PC-9 (cell line): ENCODE data around the gene PPM1N. TPM values are rescaled to one million over a fixed set of nuclear protein-coding genes. Genes with fewer than 3 reads are reported as not detected.
A peak's percentile ranks its signal among the peaks of the same experiment; 100 is the strongest.

Experiments
- BruUV-seq: library from RNA; stranded (reverse); fragments of 400-500 nt; replicated peaks from 2 replicates; lab custom pipeline; 2021; lab: Mats Ljungman, UMichigan
- CTCF ChIA-PET: fragments of 300-600 bp; sonication (Branson Sonifier 250); formaldehyde crosslinking; loops from one replicate; lab custom pipeline; 2022; ENCODE audit warnings: antibody characterized with exemption; lab: Charles Lee
- POLR2A ChIA-PET: fragments of 300-600 bp; sonication (Branson Sonifier 250); formaldehyde crosslinking; loops from one replicate; lab custom pipeline; 2022; ENCODE audit warnings: antibody characterized with exemption; ENCODE audit not compliant: unreplicated experiment; lab: Charles Lee
- DNase-seq, 2 experiments: peaks; one replicate each; pipeline versions ENCODE4 v3.0.0 to v3.0.0-alpha.2; 2015 to 2022; ENCODE audit warnings: mixed read lengths in 1 of 2
- H2AFZ ChIP-seq: fragments of 200-600 bp; sonication (generic); 2 replicates; pipeline ENCODE4 v1.8.1; 2017; ENCODE audit warnings: antibody characterized with exemption
- H3F3A ChIP-seq: fragments of 200-600 bp; sonication (generic); 2 replicates; pipeline ENCODE4 v1.8.1; 2017; ENCODE audit warnings: antibody characterized with exemption, mild to moderate bottlenecking, low read depth; ENCODE audit not compliant: insufficient read depth
- H3K27ac ChIP-seq: fragments of 200-600 bp; sonication (generic); 2 replicates; pipeline ENCODE4 v1.6.1; 2016; ENCODE audit warnings: mixed run types
- H3K27me3 ChIP-seq: fragments of 200-600 bp; sonication (generic); 2 replicates; pipeline ENCODE4 v1.6.1; 2016; ENCODE audit warnings: low read depth, mixed run types; ENCODE audit not compliant: insufficient read depth
- H3K36me3 ChIP-seq: fragments of 200-600 bp; sonication (generic); 2 replicates; pipeline ENCODE4 v1.6.1; 2016; ENCODE audit warnings: low read depth, mixed run types
- H3K4me1 ChIP-seq: fragments of 200-600 bp; sonication (generic); replicated peaks from 2 replicates; pipeline ENCODE4 v1.6.1; 2016; ENCODE audit warnings: mixed run types; ENCODE audit not compliant: insufficient read depth
- H3K4me2 ChIP-seq: fragments of 200-600 bp; sonication (generic); 2 replicates; pipeline ENCODE4 v1.6.1; 2017; ENCODE audit warnings: mixed run types
- H3K4me3 ChIP-seq: fragments of 200-600 bp; sonication (generic); 2 replicates; pipeline ENCODE4 v1.6.1; 2016; ENCODE audit warnings: mixed run types
- H3K79me2 ChIP-seq: fragments of 200-600 bp; sonication (generic); 2 replicates; pipeline ENCODE4 v1.6.1; 2017; ENCODE audit warnings: low read depth, mixed run types
- H3K9me2 ChIP-seq: fragments of 200-600 bp; sonication (generic); 2 replicates; pipeline ENCODE4 v1.8.1; 2017; ENCODE audit warnings: mild to moderate bottlenecking; ENCODE audit not compliant: insufficient read depth
- H3K9me3 ChIP-seq: fragments of 200-600 bp; sonication (generic); 2 replicates; pipeline ENCODE4 v1.8.1; 2016; ENCODE audit warnings: low read depth; ENCODE audit not compliant: insufficient read depth
- H4K20me1 ChIP-seq: fragments of 200-600 bp; sonication (generic); 2 replicates; pipeline ENCODE4 v1.8.1; 2017; ENCODE audit not compliant: insufficient read depth
- CTCF ChIP-seq: fragments of 200-600 bp; sonication (generic); conservative IDR thresholded peaks from 2 replicates; pipeline ENCODE4 v1.6.1; 2017; ENCODE audit warnings: mixed run types, antibody characterized with exemption, mild to moderate bottlenecking, moderate library complexity
- EZH2 ChIP-seq: fragments of 200-600 bp; sonication (generic); IDR thresholded peaks from 2 replicates; pipeline ENCODE4 v1.8.0; 2017; ENCODE audit warnings: antibody characterized with exemption, low read depth
- intact Hi-C: fragments of 100-400 bp; cut with micrococcal nuclease; formaldehyde crosslinking; loops from one replicate; pipeline ENCODE4 v1.10.0; 2022; ENCODE audit not compliant: unreplicated experiment
- total RNA-seq: library from RNA; stranded (reverse); gene quantifications from 2 replicates; pipeline ENCODE4 v1.2.3, GENCODE V29; 2021

Gene PPM1N
- total RNA-seq, 1 experiment from 2014 or later: 5.0 TPM

- DNase-seq: peak; percentile 86 to 93
- Histone ChIP-seq H3K4me2 (peak within 1 kb of the TSS; percentile 100), H4K20me1 (no peaks in the 10 kb centered on the region; the same call in 1 of the 2 replicates), H3K36me3 (no peaks in the 10 kb centered on the region), H3K9me2 (no peaks in the 10 kb centered on the region), H3F3A (peaks cover 55% of the 10 kb centered on the region; the same call in 1 of the 2 replicates), H3K27ac (peak within 1 kb of the TSS; percentile 49), H3K9me3 (no peaks in the 10 kb centered on the region), H3K27me3 (no peaks in the 10 kb centered on the region), H3K79me2 (no peaks in the 10 kb centered on the region), H3K4me3 (peak within 1 kb of the TSS; percentile 82), H3K4me1 (peaks cover 19% of the 10 kb centered on the region), H2AFZ (peak within 1 kb of the TSS; percentile 81)
- POLR2A ChIA-PET: interaction anchor here (0.6 to 1.5 kb wide), 15 partner anchors 11 to 1702 kb away, joined by 3 to 64 read pairs (median 5); partner anchors contain the start of genes AP2S1, CLPTM1 and SNRPD2
- TF ChIP-seq CTCF: no peak
- TF ChIP-seq EZH2: no peak
- CTCF ChIA-PET: interaction anchor here (1.1 to 1.3 kb wide), 2 partner anchors 11 to 28 kb away, joined by 3 to 11 read pairs; no protein-coding TSS in a partner anchor
- BruUV-seq: no TSS peak
- intact Hi-C loops: loop anchor here (1.0 to 2.0 kb wide), 3 partner anchors 12 to 25 kb away; no protein-coding TSS in a partner anchor
Observed at GRCh38 chr19:45467456-45468158, 30.6 kb upstream of the PPM1N start, which contains the start of gene FOSB. FOSB (plus strand) TSS chr19:45467996; CDS start chr19:45468587, 591 bp downstream.

GRCh38 chr19:45468159-45468651, 30.0 kb upstream of the PPM1N start:
- peak overlapping the region; percentile 81 for H2AFZ ChIP-seq
- H3K9me2 ChIP-seq: no peaks in the 10 kb centered on the region
- ChIA-PET CTCF (interaction anchor here (0.6 to 1.6 kb wide), 3 partner anchors 10 to 31 kb away, joined by 3 to 11 read pairs (median 6); no protein-coding TSS in a partner anchor), POLR2A (interaction anchor here (0.6 to 1.5 kb wide), 8 partner anchors 12 to 1703 kb away, joined by 3 to 64 read pairs (median 8); partner anchors contain the start of gene SNRPD2)
- no peaks in the 10 kb centered on the region for H3K79me2 ChIP-seq
- no peaks in the 10 kb centered on the region for H3K36me3 ChIP-seq
- peak overlapping the region; percentile 82 for H3K4me3 ChIP-seq
- DNase-seq: no peak
- H3K27ac ChIP-seq: peak overlapping the region; percentile 38; the same call in 1 of the 2 replicates
- no peaks in the 10 kb centered on the region; the same call in 1 of the 2 replicates for H4K20me1 ChIP-seq
- no peaks in the 10 kb centered on the region for H3K9me3 ChIP-seq
- no peaks in the 10 kb centered on the region for H3K27me3 ChIP-seq
- intact Hi-C loops: loop anchor here (2.0 kb wide), 1 partner anchor 25 kb away; no protein-coding TSS in a partner anchor
- peak overlapping the region; percentile 100 for H3K4me2 ChIP-seq
- BruUV-seq: TSS peak; percentile 71
- TF ChIP-seq EZH2: no peak
- no peak; the same call in 1 of the 2 replicates for TF ChIP-seq CTCF
- peaks cover 55% of the 10 kb centered on the region; the same call in 1 of the 2 replicates for H3F3A ChIP-seq
- peaks cover 19% of the 10 kb centered on the region for H3K4me1 ChIP-seq

- H3F3A ChIP-seq: peaks cover 50% of the 10 kb centered on the region; the same call in 1 of the 2 replicates
- H3K4me1 ChIP-seq: peaks cover 19% of the 10 kb centered on the region
- POLR2A ChIA-PET: interaction anchor here (0.6 to 1.4 kb wide), 4 partner anchors 10 to 1012 kb away, joined by 3 to 14 read pairs (median 5); no protein-coding TSS in a partner anchor
- H3K79me2 ChIP-seq: no peaks in the 10 kb centered on the region
- CTCF ChIA-PET: interaction anchor here (0.6 to 1.6 kb wide), 3 partner anchors 10 to 31 kb away, joined by 3 to 6 read pairs (median 3); no protein-coding TSS in a partner anchor
- DNase-seq: peak in 1 of 2 experiments; percentile 43
- no peaks in the 10 kb centered on the region for H3K9me3 ChIP-seq
- no peaks in the 10 kb centered on the region for H3K27me3 ChIP-seq
- no peaks in the 10 kb centered on the region for H3K36me3 ChIP-seq
- intact Hi-C loops: loop anchor here (2.0 kb wide), 1 partner anchor 26 kb away; no protein-coding TSS in a partner anchor
- peak overlapping the region; percentile 81 for H2AFZ ChIP-seq
- peak overlapping the region; percentile 38 for H3K27ac ChIP-seq
- no peaks in the 10 kb centered on the region; the same call in 1 of the 2 replicates for H4K20me1 ChIP-seq
- TSS peak; percentile 76 for BruUV-seq
- no peaks in the 10 kb centered on the region for H3K9me2 ChIP-seq
- TF ChIP-seq EZH2 (no peak), CTCF (no peak)
- H3K4me3 ChIP-seq: peak overlapping the region; percentile 82
- peak overlapping the region; percentile 100 for H3K4me2 ChIP-seq
Observed at GRCh38 chr19:45468803-45469131, 29.5 kb upstream of the PPM1N start.
